T-helper 2 cell (primary cell): ENCODE measurements around the gene SNORC.

Experiments used
- DNase-seq, 5 experiments: peaks; one replicate each; pipeline versions ENCODE4 v3.0.0 to v3.0.0-alpha.2; 2012 to 2022

Gene SNORC

DNA sequence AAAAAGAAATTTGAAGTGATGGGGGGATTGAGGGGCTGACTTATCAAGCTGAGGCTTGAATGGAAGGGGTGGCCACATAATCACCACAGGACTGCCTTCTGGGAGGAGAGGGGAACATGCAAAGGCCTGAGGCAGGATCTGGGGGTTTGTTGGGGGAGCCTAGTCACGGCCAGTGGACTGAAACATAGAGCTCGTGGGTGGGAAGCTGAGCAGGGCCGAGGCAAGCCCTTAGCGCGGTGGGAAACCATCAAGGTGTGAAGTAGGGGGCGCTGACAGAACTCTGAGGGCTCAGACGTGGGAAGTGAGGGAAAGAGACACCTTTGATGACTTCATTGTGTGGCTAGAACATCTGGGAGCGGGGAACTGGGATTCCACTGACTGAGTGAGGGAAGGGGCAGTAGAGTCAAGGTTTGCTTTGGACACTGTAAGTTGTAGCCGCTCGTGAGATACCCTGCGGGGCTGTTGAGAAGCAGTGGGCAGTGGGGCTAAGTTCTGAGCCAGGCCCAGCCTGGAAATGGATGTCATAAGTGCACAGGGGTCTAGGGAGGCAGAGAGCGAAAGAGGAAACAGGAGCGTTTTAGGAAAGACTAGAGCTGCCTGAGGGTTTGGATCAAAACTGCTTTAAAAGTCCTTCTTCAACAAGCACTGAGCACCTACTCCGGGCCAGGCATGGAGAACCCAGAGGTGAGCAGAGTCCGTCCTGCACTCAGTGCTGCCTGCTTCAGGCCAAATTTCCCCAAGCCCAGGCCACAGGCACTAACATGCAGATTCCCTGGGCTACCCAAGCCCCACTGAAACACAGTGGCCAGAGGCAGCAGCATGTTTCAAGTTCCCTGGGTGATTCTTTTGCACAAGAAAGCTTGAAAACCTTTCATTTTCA lies 686 bp upstream of the SNORC start:
- no peak for DNase-seq

DNA sequence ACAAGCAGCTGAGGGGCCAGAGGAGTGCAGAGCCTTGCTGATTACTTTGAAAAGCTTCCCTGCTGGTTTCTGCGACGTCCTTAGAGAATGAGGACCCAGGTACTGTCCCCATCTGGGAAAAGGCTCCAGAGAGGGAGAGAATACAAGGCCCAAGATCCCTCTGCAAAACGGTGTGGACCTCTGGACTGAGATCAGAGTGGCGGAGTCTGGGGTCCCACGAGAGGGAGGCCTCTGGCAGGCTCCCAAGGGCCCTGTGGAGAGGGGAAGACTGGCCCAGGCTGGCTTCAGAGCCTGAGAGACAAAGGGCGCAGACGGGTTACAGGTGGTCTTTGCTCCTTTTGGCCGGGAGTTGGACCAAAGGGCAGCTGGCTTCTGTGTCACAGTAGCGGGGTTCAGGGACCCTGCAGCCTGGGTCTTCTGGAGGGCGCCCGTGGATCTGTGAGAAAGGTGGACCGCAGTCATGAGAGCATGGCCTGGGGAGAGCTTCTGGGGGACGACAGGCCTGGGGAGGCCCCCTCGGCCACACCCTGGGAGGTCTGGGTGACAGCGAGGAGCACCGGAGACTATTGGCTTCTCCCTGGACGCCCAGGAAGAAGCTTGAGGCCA lies 805 bp downstream of the SNORC start:
- DNase-seq, result no peak

DNA sequence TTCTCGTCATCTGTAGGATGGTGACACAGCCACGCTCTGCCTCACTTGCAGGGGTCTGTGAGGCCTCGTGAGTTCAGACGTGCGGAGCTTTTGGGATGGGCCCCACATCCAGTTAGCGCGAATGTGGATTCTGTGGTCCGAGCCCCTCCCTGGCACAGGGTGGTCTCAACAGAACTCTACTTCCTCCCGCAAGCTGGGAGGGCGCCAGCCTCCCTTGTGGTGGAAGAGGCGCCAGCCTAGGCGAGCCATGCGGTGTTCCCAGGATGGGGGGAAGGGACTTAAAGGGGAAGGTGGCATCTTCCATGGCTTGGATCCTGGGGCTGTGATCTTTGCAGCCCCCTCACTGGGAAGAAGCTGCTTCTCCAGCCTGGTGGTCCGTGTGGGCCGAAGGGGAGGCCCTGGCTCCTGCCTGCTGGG lies 1.4 kb downstream of the SNORC start:
- no peak for DNase-seq

DNA sequence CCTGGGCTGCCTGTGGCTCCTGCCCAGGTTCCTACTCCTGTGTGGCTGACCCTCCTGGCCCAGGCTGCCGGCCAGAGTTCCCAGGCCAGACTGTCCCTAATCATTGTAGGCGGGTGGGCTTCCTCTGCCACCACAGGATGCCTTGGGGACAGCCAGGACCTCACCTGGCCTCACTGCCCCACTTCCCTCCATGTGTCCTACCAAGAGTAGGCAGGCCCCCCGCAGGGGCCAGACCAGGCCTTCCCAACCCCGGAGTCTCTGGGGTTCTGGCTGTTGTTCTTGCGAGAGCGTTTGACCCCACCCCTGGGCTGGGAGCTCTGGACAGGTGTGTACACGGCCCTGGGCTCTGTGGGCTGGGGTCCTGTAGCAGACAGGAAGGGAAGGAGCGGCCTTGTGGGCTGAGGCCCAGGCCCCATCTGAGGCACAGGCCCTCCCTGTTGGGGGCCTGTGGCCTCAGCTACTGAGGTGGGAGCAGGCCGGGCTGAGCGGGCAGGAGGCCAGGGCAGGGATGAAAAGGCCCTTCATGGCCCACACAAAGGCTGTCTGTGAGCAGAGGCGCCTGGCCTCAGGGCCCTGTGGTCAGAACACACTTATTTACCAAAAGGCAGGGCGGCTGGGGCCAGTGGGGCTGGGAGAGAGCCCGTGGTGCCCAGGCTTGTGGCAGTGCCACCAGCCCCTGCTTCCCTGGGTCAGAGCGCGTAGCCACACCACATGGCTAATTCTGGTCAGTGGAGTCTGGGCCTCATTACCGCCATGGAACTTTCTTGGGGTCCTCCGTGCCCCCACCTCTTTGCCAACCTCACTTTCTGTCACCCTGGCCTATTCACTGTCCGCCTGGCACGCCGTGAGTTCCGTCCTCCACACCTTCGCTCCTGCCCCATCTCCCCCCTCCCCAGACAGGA lies 2.0 kb downstream of the SNORC start:
- no peak for DNase-seq

DNA sequence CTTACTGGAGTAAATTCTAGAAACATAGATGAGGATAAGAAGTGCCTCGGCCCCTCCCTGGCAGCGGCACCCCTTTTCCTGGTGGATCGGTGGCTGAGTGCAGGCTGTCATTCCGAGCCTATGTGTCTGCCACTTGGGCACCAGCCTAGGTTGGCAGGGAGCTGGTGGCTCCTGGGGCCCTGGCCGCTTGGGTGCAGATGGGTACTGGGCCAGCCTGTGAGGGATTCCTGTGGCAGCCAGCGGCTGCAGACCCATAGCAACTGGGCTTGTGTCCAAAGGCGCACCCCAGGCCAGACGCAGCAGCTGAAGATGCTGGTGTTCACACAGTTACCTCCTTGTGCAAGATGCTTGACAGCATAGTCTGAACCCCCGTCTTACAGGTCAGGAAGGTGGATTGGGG lies 2.8 kb downstream of the SNORC start:
- no peak for DNase-seq

DNA sequence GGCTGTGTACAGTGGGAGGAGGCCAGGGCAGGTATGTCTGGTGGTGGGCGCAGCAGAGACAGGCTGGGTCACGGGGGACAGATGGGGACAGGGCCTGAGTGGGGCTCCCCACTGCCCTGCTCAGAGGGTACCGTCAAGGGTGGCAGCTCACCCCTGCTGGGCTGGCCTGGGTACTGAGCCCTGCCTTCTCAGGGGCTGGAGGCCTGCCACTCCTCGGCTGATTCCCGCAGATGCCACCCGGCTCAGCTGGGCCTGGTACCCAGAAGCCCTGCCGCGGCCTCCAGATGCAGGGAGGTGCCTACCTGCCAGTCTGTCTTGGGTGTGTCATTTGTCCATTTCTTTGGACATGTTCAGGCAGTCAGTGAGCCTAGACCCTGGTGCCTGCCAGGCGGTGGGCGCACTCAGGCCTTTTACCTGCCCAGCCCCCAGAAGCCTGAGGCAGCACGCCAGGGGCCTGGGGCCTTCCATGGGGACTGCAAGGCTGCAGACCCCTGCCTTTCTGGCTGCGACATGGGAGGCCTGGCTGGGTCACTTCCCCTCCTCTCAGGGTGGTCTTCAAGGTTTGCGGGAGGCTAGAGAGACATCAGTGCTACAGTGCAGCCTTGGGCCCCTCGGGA lies 3.3 kb downstream of the SNORC start:
- no peak for DNase-seq

DNA sequence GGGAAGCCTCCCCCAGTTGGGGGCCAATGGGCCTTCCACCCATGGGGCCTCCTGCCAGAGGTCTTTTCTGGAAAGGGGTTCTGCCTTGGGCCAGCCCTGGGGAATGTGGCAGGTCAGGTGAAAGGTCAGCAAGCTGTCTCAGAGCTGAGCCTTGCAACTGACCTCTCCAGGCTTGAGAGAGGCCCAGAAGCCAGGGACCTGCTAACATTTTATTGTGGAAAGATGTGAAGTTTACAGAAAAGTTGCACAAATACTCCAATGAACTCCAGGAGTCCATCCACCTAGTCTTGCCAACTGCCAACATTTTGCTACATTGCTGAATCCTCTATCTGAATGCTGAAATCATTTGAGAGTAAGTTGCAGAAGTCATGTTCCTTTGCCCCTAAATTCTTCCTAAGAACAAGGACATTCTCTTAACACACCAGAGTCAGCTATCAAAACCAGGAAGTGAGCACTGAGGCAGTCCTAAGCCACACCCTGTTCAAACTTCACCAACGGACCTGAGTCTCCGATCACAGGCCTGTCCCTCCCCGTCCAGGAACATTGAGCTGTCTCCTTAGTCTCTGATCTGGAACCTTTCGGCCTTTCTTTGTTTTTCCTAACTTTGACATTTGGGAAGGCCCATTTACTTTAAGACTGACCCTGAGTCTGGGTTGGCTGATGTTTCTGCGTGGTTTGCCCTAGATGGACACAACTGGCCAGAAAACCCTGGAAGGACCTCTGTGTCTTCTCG lies 4.0 kb downstream of the SNORC start:
- no peak for DNase-seq

DNA sequence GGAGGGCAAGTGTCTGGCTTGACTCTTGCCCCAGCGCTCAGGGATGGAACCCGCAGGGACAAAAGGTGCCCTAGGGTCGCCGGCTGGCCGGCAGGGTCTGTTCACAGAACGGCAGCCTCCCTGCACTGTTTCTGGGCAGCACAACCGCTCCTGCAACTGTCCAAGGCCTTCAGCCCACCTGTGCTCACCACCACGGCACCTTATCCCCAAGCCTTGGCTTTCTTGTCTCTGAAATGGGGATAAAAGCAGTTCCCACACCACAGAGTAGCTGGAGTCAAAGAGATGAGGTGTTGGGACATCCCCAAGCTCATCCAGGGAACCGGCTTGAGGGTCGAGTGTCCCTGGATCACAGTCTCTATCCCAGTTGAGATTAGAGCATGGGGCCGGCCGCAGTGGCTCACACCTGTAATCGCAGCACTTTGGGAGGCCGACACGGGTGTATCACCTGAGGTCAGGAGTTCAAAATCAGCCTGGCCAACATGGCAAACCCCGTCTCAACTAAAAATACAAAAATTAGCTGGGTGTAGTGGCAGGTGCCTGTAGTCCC lies 4.7 kb downstream of the SNORC start:
- no peak for DNase-seq

DNA sequence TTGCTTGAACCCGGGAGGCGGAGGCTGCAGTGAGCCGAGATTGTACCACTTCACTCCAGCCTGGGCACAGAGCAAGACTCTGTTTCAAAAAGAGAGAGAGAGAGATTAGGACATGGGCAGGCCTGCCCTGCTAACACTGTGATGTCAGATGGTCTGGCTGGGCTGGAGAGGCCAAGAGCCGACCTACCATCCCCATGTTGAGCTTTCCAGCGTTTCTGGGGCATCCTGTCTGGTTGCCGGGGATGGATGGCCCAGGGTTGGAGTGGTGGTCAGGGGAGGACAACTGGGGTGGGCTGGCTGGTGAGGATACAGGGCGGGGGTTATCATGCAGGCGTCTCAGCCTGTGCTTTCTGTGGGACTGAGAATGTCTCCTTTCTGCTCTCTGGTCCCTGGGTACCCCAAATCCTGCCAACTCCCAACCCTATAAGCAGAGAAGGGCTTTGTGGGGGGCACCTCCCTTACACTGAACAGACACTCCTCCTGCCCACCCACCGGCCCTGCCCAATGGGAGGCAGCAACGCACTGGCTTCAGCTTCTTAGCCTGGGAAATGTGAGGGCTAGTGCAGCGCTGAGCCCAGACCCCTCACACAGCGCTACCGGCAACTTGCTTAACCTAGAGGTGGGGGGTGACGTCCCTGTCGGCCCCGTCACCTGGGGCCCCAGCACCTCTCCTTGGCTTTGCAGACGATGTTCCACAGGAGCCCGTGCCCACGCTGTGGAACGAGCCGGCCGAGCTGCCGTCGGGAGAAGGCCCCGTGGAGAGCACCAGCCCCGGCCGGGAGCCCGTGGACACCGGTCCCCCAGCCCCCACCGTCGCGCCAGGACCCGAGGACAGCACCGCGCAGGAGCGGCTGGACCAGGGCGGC lies 5.4 kb downstream of the SNORC start:
- DNase-seq, result peak in 1 of 5 experiments; percentile 17

DNA sequence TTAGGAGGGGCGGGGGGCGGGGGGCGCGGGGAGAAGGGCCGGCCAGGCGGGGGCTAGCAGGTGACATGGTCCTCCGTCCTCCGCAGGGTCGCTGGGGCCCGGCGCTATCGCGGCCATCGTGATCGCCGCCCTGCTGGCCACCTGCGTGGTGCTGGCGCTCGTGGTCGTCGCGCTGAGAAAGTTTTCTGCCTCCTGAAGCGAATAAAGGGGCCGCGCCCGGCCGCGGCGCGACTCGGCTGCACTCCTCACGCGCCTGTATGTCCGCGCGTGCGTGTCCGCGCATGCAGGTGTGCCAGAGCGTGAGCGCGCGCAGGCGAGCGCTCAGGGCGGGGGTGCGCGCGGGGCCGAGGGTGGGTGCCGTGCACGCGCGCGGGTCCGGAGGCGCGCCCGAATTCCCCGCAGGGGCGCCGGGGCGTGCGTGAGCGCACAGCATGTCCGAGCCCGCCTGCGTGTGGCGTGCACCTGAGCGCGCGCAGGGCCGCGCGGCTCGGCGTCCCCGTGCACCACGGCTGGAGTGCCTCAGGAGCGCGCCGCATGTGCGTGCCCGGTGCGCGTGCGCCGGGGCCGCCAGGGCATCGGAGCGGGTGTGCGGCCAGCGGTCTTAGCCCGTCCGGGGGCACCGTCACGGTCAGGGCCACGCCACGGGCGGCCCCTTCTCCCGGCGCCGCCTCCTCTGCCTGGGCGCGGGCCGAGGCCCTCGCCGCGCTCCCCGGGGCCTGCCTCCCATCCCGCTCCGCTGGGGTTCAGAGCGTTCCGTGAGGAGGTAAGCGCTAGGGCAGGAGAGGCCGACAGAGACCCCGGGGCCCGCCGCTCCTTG lies 6.3 kb downstream of the SNORC start:
- peak in 1 of 5 experiments; percentile 82 for DNase-seq

DNA sequence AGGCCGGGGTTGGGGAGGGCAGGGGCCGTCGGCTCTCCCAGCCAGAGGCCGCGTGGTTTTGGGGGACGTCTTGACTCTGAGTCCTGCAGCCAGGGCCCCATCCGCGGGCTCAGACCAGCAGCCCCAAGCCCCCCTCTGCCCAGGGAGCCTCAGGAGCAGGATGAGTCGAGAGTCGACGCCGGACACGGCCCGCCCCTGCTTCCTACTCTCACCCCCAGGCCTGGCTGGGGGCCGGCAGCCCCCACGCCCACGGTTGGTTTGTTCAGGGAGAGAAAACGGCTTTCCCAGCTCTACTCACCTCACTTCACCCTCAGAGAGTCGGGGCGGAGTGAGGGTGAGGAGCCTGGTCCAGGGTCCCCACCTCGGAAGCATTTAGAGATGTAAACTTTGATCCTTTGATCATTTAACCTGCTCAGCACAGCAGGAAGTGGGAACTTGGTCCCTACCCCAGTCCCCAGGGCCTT lies 6.9 kb downstream of the SNORC start:
- no peak for DNase-seq

DNA sequence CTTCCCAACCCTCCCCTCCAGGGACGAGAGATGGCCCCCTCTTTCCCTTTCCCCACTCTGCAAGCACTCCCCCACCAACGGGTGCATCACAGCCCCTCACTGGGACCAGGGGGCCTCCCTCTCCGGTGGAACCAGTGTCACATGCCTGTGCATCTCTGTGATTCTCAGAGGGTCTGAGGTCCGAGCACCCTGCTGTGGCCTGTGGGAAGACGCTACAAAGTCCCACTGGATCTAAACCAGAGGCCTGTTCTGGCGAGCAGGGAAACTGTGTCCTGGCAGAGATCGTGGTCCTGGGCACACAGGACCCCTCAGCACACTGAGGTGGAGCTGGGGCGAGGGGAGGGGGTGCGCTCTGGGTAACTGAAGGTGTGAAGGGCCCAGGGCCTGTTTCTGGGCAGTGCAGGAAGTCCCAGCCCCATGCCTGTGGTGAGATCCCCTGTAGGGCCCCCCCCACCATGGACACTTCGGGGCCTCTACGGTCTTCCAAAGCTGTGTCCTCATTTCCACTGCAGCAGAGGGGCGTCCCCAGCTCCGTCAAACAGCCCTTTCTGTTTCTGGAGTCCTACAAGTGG lies 8.0 kb downstream of the SNORC start:
- no peak for DNase-seq

DNA sequence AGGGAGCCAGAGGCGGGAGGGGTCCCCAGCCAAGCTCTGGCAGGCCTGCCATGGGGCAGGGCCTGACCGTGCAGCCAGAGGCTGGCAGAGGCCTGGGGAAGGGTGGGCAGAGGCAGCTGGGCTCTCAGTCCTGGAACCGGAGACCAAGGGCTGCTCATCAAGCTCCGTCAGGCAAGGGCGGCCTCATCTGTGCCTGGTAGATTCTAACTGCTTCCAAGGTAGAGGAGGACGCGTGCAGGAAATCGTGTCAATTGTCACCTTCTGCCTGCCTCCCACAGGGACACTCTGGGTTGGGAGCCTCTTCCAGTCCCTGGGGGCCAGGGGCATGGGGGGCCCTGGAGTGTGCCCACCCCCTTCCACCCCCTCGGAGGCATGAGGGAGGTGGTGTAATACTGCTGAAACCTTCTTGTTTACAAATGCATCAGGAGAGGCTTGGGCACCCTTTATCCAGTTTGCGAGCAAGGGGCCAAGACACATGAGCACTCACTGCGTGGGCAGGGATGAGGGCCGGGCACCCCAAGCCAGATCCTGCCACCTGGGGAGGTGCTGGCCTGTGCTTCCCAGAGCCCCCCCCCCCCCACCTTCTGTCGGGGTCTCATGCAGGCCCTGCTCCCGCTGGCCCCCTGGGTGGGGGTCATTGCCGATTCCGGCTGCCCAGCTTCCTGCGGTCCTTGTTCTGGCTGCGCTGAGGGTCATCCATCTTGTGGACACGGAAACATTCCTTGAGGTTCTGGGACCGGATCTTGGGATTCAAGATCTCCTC lies 9.0 kb downstream of the SNORC start:
- DNase-seq, result no peak

DNA sequence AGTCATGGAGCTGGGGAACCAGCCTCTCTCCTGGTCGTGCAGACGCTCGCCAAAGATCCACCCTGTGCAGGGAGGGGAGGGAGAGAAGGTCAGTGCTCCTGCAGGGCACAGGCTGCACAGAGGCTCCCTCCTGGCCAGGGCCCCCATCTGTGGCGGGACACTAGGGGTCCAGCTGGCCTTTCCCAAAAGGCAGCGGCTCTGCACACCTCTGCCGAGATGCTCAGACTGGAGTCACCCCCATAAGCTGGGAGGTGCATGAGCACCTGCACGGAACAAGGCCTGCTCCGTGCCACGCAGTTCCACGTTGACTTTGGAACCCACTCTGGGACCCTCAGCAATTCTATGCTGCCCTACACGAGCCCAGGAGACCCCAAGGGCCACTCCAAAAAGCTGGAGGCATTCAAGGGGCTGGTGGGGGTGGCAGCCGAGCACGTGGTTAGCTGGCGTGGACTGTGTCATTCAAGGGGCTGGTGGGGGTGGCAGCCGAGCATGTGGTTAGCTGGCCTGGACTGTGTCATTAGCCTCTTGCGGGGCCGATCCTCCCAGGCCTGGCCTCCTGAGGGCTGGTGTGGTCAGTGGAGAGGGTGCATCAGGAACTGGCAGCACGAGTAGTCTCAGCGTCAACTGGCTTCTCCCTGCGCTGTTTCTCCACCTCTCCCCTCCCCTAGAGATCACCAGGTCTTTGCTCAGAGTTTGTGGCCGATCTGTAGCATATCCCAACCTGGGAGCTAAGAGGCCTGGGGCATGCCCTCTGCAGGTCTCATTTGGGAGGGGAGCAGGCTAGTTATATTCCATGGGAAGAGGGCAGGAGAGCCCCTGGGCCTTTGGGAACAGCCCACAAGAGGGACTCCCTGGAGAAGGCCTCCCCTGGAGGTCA lies 9.8 kb downstream of the SNORC start:
- DNase-seq, result no peak

DNA sequence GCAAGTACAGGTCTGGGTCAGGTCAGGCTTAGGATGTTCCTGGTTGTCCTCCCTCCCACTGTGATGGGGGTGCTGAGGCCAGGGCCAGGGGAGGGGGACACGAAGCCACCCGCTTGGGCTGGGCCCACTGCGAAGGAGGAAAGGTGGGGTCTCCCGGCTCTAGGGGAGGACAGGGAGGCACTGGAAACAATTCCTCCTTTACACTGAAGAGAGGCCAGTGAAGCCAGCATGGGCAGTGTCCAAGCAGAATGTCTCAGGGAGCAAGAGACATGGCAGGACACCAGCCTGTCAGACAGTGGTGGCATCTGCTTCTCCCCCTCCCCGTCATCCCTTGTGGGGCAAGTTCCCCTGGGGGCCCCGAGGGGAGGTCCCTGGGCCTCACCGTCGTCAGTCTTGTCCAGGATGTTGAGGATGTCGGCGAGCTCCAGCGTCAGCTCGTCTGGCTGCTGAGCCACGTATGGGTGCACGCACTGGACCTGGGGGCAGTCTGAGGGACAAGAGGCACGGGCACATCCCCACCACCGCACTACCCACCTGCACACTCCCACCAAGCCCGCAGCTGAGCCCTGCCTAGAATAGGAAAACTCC lies 10.8 kb downstream of the SNORC start:
- no peak for DNase-seq

DNA sequence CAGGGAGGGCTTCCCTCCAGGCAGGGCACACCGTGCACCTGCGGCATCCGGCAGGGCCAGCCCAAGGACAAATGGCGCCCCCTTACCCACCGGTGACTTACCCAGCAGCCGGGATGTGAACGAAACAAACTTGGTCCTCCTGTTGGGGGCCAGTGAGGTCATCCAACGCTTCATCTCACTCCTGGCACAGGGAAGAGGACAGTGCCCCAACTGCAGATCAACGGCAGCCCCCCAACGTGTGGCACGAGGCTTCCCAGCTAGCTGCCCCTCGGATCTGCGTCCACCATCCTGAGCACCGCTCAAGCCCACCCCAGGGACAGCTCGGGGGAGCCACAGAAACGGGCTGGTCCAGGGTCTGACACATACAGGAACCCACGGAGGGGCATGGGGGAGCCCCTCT lies 12.0 kb downstream of the SNORC start:
- no peak for DNase-seq

DNA sequence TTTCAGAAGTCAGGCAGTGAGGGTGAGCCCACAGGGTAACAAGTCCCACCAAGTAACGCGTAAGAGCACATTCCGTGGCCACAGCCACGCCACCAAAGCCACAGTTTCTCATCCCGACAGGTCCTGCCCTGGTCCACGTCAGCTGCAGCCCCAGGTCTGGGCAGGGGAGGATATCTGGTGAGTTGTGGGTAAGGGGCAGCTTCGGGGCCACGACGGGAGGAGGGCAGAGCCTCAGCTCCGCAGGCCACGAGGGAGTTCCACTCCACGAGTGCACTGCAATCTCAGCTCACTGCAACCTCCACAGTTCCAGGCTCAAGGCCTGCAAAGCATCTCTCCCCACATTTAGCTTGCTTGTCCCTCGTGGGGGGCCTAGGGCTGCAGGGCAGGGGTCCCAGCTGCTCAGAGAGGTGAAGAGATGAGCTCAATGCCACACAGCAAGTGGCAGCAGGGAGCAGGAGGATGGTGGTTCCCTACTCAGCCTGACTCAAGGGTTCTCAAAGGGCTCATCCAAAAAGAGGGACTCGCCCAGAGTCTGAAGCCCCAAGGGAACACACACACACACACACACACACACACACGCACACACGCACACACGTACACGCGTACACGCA lies 12.5 kb downstream of the SNORC start:
- no peak for DNase-seq
